Thyroid gland (tissue), 4 donors: ENCODE measurements around the gene TNIP2. TPM values are rescaled to one million over a fixed set of nuclear protein-coding genes. Genes with fewer than 3 reads are reported as not detected.

ENCODE experiments used
- DNase-seq, 2 donors: peaks; one replicate each; pipeline ENCODE4 v3.0.0-alpha.2; 2019
- H3K27ac ChIP-seq, 3 donors: fragments of 200-600 bp; sonication (generic); 1 replicate in 2 of 3; 2 replicates in 1 of 3; pipeline ENCODE4 v1.5.1; 2016 to 2019; ENCODE audit warnings: mild to moderate bottlenecking in 1 of 3, moderate library complexity in 1 of 3
- H3K27me3 ChIP-seq: fragments of 200-600 bp; sonication (generic); one replicate; pipeline ENCODE4 v1.5.1; 2019
- H3K36me3 ChIP-seq, 2 donors: fragments of 200-600 bp; sonication (generic); one replicate each; pipeline ENCODE4 v1.5.1; 2016 to 2019
- H3K4me1 ChIP-seq, 2 donors: fragments of 200-600 bp; sonication (generic); one replicate each; pipeline ENCODE4 v1.5.1; 2017 to 2019
- H3K4me3 ChIP-seq, 3 donors: fragments of 200-600 bp; sonication (generic); replicated peaks in 1 of 3; 1 replicate in 2 of 3; 2 replicates in 1 of 3; pipeline ENCODE4 v1.5.1; 2016; ENCODE audit warnings: mild to moderate bottlenecking in 1 of 3
- H3K9me3 ChIP-seq: fragments of 200-600 bp; sonication (generic); one replicate; pipeline ENCODE4 v1.5.1; 2017
- CTCF ChIP-seq, 6 experiments: fragments of 200-600 bp in 3 of 6; fragments of 450-650 bp in 3 of 6; sonication (generic) in 3 of 6; IDR thresholded peaks; one replicate each; pipeline ENCODE4 v1.5.1; 2016 to 2019; ENCODE audit warnings: antibody characterized with exemption in 6 of 6, mild to moderate bottlenecking in 2 of 6, inconsistent platforms in 1 of 6, moderate library complexity in 1 of 6
- POLR2A ChIP-seq, 2 donors: fragments of 450-650 bp; IDR thresholded peaks; one replicate each; pipeline ENCODE4 v1.6.1; 2017; ENCODE audit warnings: antibody characterized with exemption in 2 of 2, mild to moderate bottlenecking in 2 of 2, moderate library complexity in 1 of 2
- WGBS, 2 donors: methylation state at CpG; one replicate each; pipeline ENCODE4 v1.1.5; 2017; 5-methylcytosine and 5-hydroxymethylcytosine counted together
- intact Hi-C: fragments of 100-400 bp; cut with DNase I; formaldehyde crosslinking; loops from one replicate; pipeline ENCODE4 v1.15.1; 2023
- total RNA-seq, 4 donors: library from RNA; depleted of rRNA; stranded (reverse); fragments of >200 nt; gene quantifications; one replicate each; pipeline ENCODE4 v1.2.3, GENCODE V29; 2016

Gene TNIP2, protein sequence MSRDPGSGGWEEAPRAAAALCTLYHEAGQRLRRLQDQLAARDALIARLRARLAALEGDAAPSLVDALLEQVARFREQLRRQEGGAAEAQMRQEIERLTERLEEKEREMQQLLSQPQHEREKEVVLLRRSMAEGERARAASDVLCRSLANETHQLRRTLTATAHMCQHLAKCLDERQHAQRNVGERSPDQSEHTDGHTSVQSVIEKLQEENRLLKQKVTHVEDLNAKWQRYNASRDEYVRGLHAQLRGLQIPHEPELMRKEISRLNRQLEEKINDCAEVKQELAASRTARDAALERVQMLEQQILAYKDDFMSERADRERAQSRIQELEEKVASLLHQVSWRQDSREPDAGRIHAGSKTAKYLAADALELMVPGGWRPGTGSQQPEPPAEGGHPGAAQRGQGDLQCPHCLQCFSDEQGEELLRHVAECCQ
- 10 to 100 TPM; 44.7 to 65.4 (median 52.2) TPM for total RNA-seq

GRCh38 chr4:2755821-2756690 lies at the start of gene TNIP2:
Gene TNIP2 (minus strand): TSS chr4:2756336. CDS start chr4:2756289, 47 bp downstream.
- TF ChIP-seq CTCF (IDR thresholded peaks at IDR 0.05): peak in 3 of 6 experiments; percentile 44 to 60 (median 51)
- TF ChIP-seq POLR2A (IDR thresholded peaks at IDR 0.05): peak in 1 of 2 donors; percentile 73
- Histone ChIP-seq H3K4me1 (peaks cover 4 to 10% of the 10 kb centered on the region in 2 donors), H3K27ac (peak within 1 kb of the TSS; percentile 55 to 83 (median 64)), H3K9me3 (no peaks in the 10 kb centered on the region), H3K27me3 (no peaks in the 10 kb centered on the region), H3K4me3 (peak within 1 kb of the TSS; percentile 87 to 88 (median 87)), H3K36me3 (no peaks in the 10 kb centered on the region)
- WGBS, 2 donors: 0 to 3% methylated on average over 7 of the region's 96 CpGs
- intact Hi-C loops: no loop called here
- peak; percentile 77 to 80 for DNase-seq

GRCh38 chr4:2804973-2805501 lies 48.9 kb upstream of the TNIP2 start:
- peak overlapping the region in 2 of 3 donors; percentile 60 to 73 for H3K27ac ChIP-seq
- DNase-seq: peak in 1 of 2 donors; percentile 2
- H3K4me3 ChIP-seq: no peak overlapping the region
- 80 to 82% methylated on average over 2 to 7 of the region's 13 CpGs for WGBS, 2 donors
- no peak for TF ChIP-seq CTCF (IDR thresholded peaks at IDR 0.05)
- TF ChIP-seq POLR2A (IDR thresholded peaks at IDR 0.05): no peak
- H3K9me3 ChIP-seq: no peaks in the 10 kb centered on the region
- intact Hi-C loops: no loop called here
- no peaks in the 10 kb centered on the region for H3K36me3 ChIP-seq
- H3K27me3 ChIP-seq: no peaks in the 10 kb centered on the region
- peaks cover 60 to 76% of the 10 kb centered on the region in 2 donors for H3K4me1 ChIP-seq

DNA sequence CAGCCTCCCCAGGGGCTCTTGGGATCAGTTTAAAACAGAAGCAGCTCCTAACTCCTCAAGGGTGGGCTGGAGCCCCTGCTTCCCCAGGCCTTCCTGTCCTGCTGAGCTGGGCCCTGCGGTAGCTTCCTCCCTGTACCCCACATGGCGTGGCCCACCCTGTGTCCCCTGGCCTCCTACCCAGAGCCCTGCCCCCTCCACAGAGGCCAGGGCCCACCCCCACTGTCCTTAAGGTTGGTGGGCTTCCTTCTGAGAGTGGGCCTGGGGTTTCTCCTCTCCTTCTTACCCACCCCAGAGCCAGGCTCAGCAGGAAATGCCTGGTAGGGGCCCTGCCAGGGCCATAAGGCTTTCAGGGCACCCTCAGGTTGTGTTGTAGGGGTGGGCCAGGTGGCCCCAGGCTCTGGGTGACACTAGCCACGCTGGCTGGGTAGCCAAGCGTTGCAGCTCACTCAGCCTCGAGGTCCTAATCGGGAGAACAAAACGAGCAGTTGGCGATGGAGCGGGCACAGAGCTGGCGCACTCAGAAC lies 48.4 kb upstream of the TNIP2 start:
- 65 to 72% methylated on average over 10 of the region's 10 CpGs for WGBS, 2 donors
- no peak for TF ChIP-seq POLR2A (IDR thresholded peaks at IDR 0.05)
- TF ChIP-seq CTCF (IDR thresholded peaks at IDR 0.05): no peak
- Histone ChIP-seq H3K27me3 (no peaks in the 10 kb centered on the region), H3K4me3 (no peak overlapping the region), H3K27ac (peak overlapping the region in 2 of 3 donors; percentile 46 to 60), H3K36me3 (no peaks in the 10 kb centered on the region), H3K4me1 (peaks cover 60 to 76% of the 10 kb centered on the region in 2 donors), H3K9me3 (no peaks in the 10 kb centered on the region)
- intact Hi-C loops: no loop called here
- DNase-seq: peak in 1 of 2 donors; percentile 12

DNA sequence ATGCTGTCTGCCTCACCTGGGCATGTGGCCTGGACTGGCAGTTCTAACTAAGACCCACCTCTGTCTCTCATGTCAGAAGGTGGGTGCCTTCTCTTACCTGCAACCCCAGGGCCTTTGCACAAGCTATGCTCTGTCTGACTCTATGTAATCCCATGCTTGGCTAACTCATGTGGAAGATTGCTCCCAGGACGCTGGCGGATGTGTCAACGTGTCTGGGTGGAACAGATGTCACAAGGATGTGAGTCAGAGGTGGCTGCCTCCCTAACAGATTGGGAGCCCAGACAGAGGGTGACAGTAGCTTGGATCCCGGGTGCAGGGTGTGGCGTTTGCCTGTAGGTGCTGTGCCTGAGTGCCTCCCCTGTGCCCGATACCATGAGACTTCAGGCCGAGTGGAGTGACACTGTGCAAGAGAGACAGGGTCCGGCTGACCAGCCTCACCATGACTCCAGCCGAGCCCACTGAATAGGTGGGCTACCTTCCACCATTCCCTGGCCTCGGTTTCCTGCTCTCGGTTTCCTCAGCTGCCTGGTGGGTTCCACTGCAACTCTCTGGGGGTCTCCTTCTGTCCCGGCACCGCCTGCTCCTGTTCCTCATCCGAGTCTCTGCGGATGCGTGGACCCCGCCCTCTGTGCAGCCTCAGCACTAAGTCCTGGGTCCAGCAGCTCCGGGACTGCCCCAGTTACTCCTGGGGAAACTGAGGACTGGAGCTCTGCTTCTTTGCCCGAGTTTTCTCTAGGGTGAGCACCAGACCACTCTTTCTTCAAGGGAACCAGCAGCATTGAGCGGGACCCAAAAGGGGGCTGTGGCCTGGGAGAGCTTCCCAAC lies 47.7 kb upstream of the TNIP2 start:
- no peak overlapping the region for H3K4me3 ChIP-seq
- H3K27me3 ChIP-seq: no peaks in the 10 kb centered on the region
- peak overlapping the region in 1 of 3 donors; percentile 46 for H3K27ac ChIP-seq
- intact Hi-C loops: no loop called here
- 89 to 90% methylated on average over 16 to 20 of the region's 20 CpGs for WGBS, 2 donors
- DNase-seq: peak; percentile 5 to 13
- no peaks in the 10 kb centered on the region for H3K36me3 ChIP-seq
- TF ChIP-seq CTCF (IDR thresholded peaks at IDR 0.05): no peak
- no peak for TF ChIP-seq POLR2A (IDR thresholded peaks at IDR 0.05)
- peaks cover 64 to 78% of the 10 kb centered on the region in 2 donors for H3K4me1 ChIP-seq
- no peaks in the 10 kb centered on the region for H3K9me3 ChIP-seq
